HEK293 (cell line): ENCODE measurements around the gene MYOG.

Experiments used
- CTCF ChIA-PET: fragments of 350-600 bp; formaldehyde crosslinking; extraction: SDS; loops from one replicate; lab custom pipeline; 2021; ENCODE audit warnings: antibody characterized with exemption; lab: Yijun Ruan, JAX
- POLR2A ChIA-PET: fragments of 300-600 bp; formaldehyde crosslinking; extraction: SDS; loops from one replicate; lab custom pipeline; 2020; ENCODE audit warnings: antibody characterized with exemption, inconsistent platforms; lab: Yijun Ruan, JAX
- H3K27ac ChIP-seq: fragments of 200-500 bp; sonication (Bioruptor generic); 2 replicates; pipeline ENCODE4 v1.5.1; 2014; ENCODE audit warnings: low read depth, low read length, control low read depth, inconsistent platforms; ENCODE audit errors: extremely low read depth
- H3K36me3 ChIP-seq, 2 experiments: fragments of 200-500 bp in 1 of 2; sonication (Bioruptor generic) in 1 of 2; 1 replicate in 1 of 2; 2 replicates in 1 of 2; pipeline ENCODE4 v1.5.1; 2014 to 2017; ENCODE audit warnings: inconsistent platforms in 2 of 2, low read length in 2 of 2; ENCODE audit not compliant: control insufficient read depth in 2 of 2, insufficient read depth in 1 of 2
- H3K4me1 ChIP-seq: fragments of 200-500 bp; sonication (Bioruptor generic); 2 replicates; pipeline ENCODE4 v1.5.1; 2014; ENCODE audit warnings: mild to moderate bottlenecking, low read length, inconsistent platforms; ENCODE audit not compliant: control insufficient read depth, insufficient read depth
- H3K4me3 ChIP-seq: 2 replicates; pipeline ENCODE4 v1.5.1; 2011; ENCODE audit warnings: low read depth, mild to moderate bottlenecking, control low read depth, low read length, moderate library complexity
- H3K9me3 ChIP-seq: fragments of 200-500 bp; sonication (Bioruptor generic); 2 replicates; pipeline ENCODE4 v1.5.1; 2014; ENCODE audit warnings: low read depth, low read length, inconsistent platforms; ENCODE audit not compliant: control insufficient read depth, insufficient read depth
- GLIS2 ChIP-seq: fragments of 450-650 bp; formaldehyde crosslinking; IDR thresholded peaks from 2 replicates; pipeline ENCODE4 v1.5.1; 2016; ENCODE audit warnings: missing biosample characterization, missing genetic modification characterization
- KLF10 ChIP-seq: fragments of 450-650 bp; IDR thresholded peaks from 2 replicates; pipeline ENCODE4 v1.5.1; 2018; ENCODE audit warnings: missing biosample characterization, mild to moderate bottlenecking, missing genetic modification characterization
- MZF1 ChIP-seq: fragments of 450-650 bp; formaldehyde crosslinking; IDR thresholded peaks from 2 replicates; pipeline ENCODE4 v1.5.1; 2017; ENCODE audit warnings: missing biosample characterization, missing genetic modification characterization, borderline replicate concordance
- SETDB1 ChIP-seq: IDR thresholded peaks from one replicate; pipeline ENCODE4 v1.6.1; 2017; ENCODE audit warnings: mild to moderate bottlenecking, low read length, moderate library complexity, mixed read lengths; ENCODE audit not compliant: insufficient read length
- SP3 ChIP-seq: fragments of 450-650 bp; formaldehyde crosslinking; IDR thresholded peaks from 2 replicates; pipeline ENCODE4 v1.5.1; 2016; ENCODE audit warnings: missing biosample characterization, missing genetic modification characterization
- SP7 ChIP-seq: fragments of 450-650 bp; formaldehyde crosslinking; IDR thresholded peaks from 2 replicates; pipeline ENCODE4 v1.5.1; 2016; ENCODE audit warnings: missing biosample characterization, missing genetic modification characterization
- YY2 ChIP-seq: fragments of 450-650 bp; formaldehyde crosslinking; IDR thresholded peaks from 2 replicates; pipeline ENCODE4 v1.5.1; 2016; ENCODE audit warnings: missing biosample characterization, missing genetic modification characterization
- ZFP69B ChIP-seq: fragments of 450-650 bp; formaldehyde crosslinking; IDR thresholded peaks from 2 replicates; pipeline ENCODE4 v1.5.1; 2016; ENCODE audit warnings: missing biosample characterization, missing genetic modification characterization
- ZNF10 ChIP-seq: fragments of 450-650 bp; formaldehyde crosslinking; IDR thresholded peaks from 2 replicates; pipeline ENCODE4 v1.5.1; 2017; ENCODE audit warnings: missing biosample characterization, missing genetic modification characterization
- ZNF112 ChIP-seq: fragments of 450-650 bp; formaldehyde crosslinking; IDR thresholded peaks from 2 replicates; pipeline ENCODE4 v1.5.0; 2017; ENCODE audit warnings: missing biosample characterization, missing genetic modification characterization
- ZNF138 ChIP-seq: fragments of 450-650 bp; formaldehyde crosslinking; IDR thresholded peaks from 2 replicates; pipeline ENCODE4 v1.5.1; 2016; ENCODE audit warnings: missing biosample characterization, missing genetic modification characterization, borderline replicate concordance
- ZNF146 ChIP-seq: fragments of 450-650 bp; formaldehyde crosslinking; IDR thresholded peaks from 2 replicates; pipeline ENCODE4 v1.5.1; 2016; ENCODE audit warnings: missing biosample characterization, missing genetic modification characterization
- ZNF169 ChIP-seq: fragments of 450-650 bp; formaldehyde crosslinking; IDR thresholded peaks from 2 replicates; pipeline ENCODE4 v1.5.1; 2016; ENCODE audit warnings: missing biosample characterization, missing genetic modification characterization
- ZNF175 ChIP-seq: fragments of 450-650 bp; formaldehyde crosslinking; IDR thresholded peaks from 2 replicates; pipeline ENCODE4 v1.5.1; 2016; ENCODE audit warnings: missing biosample characterization, missing genetic modification characterization
- ZNF202 ChIP-seq: fragments of 450-650 bp; formaldehyde crosslinking; IDR thresholded peaks from 2 replicates; pipeline ENCODE4 v1.5.1; 2016; ENCODE audit warnings: missing biosample characterization, missing genetic modification characterization, borderline replicate concordance
- ZNF248 ChIP-seq: fragments of 450-650 bp; formaldehyde crosslinking; IDR thresholded peaks from 2 replicates; pipeline ENCODE4 v1.5.1; 2017; ENCODE audit warnings: missing biosample characterization, missing genetic modification characterization
- ZNF266 ChIP-seq: fragments of 450-650 bp; formaldehyde crosslinking; IDR thresholded peaks from 2 replicates; pipeline ENCODE4 v1.5.1; 2016; ENCODE audit warnings: missing biosample characterization, missing genetic modification characterization, low read depth
- ZNF585B ChIP-seq: fragments of 450-650 bp; formaldehyde crosslinking; IDR thresholded peaks from 2 replicates; pipeline ENCODE4 v1.5.1; 2016; ENCODE audit warnings: missing biosample characterization, missing genetic modification characterization
- ZNF677 ChIP-seq: fragments of 450-650 bp; IDR thresholded peaks from 2 replicates; pipeline ENCODE4 v1.5.0; 2018; ENCODE audit warnings: missing biosample characterization, mild to moderate bottlenecking, missing genetic modification characterization, moderate library complexity
- ZNF837 ChIP-seq: fragments of 450-650 bp; formaldehyde crosslinking; IDR thresholded peaks from 2 replicates; pipeline ENCODE4 v1.5.1; 2016; ENCODE audit warnings: missing biosample characterization, missing genetic modification characterization
- TF ChIP-seq, protein P1 (sequence below): fragments of 450-650 bp; formaldehyde crosslinking; optimal IDR thresholded peaks from 2 replicates; pipeline ENCODE3; 2016; ENCODE audit warnings: missing biosample characterization, mild to moderate bottlenecking, missing genetic modification characterization
- TF ChIP-seq, protein P2 (sequence below): fragments of 450-650 bp; formaldehyde crosslinking; IDR thresholded peaks from 2 replicates; pipeline ENCODE4; 2016; ENCODE audit warnings: missing biosample characterization, missing genetic modification characterization
- TF ChIP-seq, protein P3 (sequence below): fragments of 450-650 bp; formaldehyde crosslinking; IDR thresholded peaks from 2 replicates; pipeline ENCODE4 v1.5.1; 2016; ENCODE audit warnings: missing biosample characterization, missing genetic modification characterization
- TF ChIP-seq, protein P4 (sequence below): fragments of 450-650 bp; formaldehyde crosslinking; IDR thresholded peaks from 2 replicates; pipeline ENCODE4 v1.5.1; 2016; ENCODE audit warnings: missing biosample characterization, missing genetic modification characterization
- TF ChIP-seq, protein P5 (sequence below): fragments of 450-650 bp; formaldehyde crosslinking; IDR thresholded peaks from 2 replicates; pipeline ENCODE4 v1.5.1; 2016; ENCODE audit warnings: missing biosample characterization, missing genetic modification characterization
- TF ChIP-seq, protein P6 (sequence below): fragments of 450-650 bp; formaldehyde crosslinking; IDR thresholded peaks from 2 replicates; pipeline ENCODE4 v1.5.1; 2017; ENCODE audit warnings: missing biosample characterization, missing genetic modification characterization

MYOG gene

DNA sequence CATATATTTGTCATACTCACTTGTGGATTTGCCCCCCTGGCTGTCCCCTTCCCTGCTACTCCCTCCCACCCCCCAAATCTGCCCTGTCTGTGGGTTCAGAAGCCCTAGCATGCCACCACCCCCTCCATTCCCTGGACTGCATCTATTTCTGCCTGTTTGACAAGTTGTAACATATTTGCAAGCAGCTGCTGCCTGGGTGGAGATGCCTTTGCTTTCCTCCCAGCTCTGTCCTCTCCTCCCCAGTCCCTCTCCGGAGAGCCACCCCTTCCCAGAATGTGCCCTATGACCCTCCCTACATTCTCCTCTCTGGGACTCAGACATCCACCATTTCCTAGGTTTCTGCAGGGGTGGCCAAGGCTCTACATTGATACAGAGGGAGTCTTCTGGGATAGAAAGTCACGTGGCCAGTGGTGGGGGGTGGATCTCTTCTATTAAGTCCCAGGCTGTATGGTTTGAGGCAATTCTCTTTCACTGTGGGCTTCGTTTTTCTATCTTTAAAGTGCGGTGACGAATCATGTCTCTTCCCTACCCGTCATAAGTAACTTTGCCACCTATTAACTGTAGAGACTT is 6.0 kb upstream of the MYOG start:
- Histone ChIP-seq H3K36me3 (no peaks in the 10 kb centered on the region), H3K4me1 (no peaks in the 10 kb centered on the region), H3K27ac (no peak overlapping the region), H3K9me3 (no peaks in the 10 kb centered on the region), H3K4me3 (no peak overlapping the region)
- ChIA-PET CTCF (interaction anchor here (0.6 to 0.8 kb wide), 2 partner anchors 51 to 166 kb away, joined by 3 read pairs; no protein-coding TSS in a partner anchor), POLR2A (no interaction called here)
- TF ChIP-seq MZF1 (tag by site-specific recombination) = no peak
- TF ChIP-seq, protein P1, sequence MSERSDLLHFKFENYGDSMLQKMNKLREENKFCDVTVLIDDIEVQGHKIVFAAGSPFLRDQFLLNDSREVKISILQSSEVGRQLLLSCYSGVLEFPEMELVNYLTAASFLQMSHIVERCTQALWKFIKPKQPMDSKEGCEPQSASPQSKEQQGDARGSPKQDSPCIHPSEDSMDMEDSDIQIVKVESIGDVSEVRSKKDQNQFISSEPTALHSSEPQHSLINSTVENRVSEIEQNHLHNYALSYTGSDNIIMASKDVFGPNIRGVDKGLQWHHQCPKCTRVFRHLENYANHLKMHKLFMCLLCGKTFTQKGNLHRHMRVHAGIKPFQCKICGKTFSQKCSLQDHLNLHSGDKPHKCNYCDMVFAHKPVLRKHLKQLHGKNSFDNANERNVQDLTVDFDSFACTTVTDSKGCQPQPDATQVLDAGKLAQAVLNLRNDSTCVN (tag by site-specific recombination) = no peak
- no peak for TF ChIP-seq ZNF202 (tag by site-specific recombination)
- TF ChIP-seq ZNF585B (tag by site-specific recombination) = no peak
- no peak for TF ChIP-seq ZNF175 (tag by site-specific recombination)
- TF ChIP-seq, protein P2, sequence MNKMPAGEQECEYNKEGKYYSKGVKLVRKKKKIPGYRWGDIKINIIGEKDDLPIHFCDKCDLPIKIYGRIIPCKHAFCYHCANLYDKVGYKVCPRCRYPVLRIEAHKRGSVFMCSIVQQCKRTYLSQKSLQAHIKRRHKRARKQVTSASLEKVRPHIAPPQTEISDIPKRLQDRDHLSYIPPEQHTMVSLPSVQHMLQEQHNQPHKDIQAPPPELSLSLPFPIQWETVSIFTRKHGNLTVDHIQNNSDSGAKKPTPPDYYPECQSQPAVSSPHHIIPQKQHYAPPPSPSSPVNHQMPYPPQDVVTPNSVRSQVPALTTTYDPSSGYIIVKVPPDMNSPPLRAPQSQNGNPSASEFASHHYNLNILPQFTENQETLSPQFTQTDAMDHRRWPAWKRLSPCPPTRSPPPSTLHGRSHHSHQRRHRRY (tag by site-specific recombination) = no peak
- no peak for TF ChIP-seq YY2
- no peak for TF ChIP-seq ZNF112
- TF ChIP-seq SP3 (tag by site-specific recombination) = no peak
- TF ChIP-seq SETDB1 = no peak
- TF ChIP-seq, protein P3, sequence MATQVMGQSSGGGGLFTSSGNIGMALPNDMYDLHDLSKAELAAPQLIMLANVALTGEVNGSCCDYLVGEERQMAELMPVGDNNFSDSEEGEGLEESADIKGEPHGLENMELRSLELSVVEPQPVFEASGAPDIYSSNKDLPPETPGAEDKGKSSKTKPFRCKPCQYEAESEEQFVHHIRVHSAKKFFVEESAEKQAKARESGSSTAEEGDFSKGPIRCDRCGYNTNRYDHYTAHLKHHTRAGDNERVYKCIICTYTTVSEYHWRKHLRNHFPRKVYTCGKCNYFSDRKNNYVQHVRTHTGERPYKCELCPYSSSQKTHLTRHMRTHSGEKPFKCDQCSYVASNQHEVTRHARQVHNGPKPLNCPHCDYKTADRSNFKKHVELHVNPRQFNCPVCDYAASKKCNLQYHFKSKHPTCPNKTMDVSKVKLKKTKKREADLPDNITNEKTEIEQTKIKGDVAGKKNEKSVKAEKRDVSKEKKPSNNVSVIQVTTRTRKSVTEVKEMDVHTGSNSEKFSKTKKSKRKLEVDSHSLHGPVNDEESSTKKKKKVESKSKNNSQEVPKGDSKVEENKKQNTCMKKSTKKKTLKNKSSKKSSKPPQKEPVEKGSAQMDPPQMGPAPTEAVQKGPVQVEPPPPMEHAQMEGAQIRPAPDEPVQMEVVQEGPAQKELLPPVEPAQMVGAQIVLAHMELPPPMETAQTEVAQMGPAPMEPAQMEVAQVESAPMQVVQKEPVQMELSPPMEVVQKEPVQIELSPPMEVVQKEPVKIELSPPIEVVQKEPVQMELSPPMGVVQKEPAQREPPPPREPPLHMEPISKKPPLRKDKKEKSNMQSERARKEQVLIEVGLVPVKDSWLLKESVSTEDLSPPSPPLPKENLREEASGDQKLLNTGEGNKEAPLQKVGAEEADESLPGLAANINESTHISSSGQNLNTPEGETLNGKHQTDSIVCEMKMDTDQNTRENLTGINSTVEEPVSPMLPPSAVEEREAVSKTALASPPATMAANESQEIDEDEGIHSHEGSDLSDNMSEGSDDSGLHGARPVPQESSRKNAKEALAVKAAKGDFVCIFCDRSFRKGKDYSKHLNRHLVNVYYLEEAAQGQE = no peak
- no peak for TF ChIP-seq ZNF266 (tag by site-specific recombination)
- TF ChIP-seq ZNF146 (tag by site-specific recombination) = no peak
- TF ChIP-seq, protein P4, sequence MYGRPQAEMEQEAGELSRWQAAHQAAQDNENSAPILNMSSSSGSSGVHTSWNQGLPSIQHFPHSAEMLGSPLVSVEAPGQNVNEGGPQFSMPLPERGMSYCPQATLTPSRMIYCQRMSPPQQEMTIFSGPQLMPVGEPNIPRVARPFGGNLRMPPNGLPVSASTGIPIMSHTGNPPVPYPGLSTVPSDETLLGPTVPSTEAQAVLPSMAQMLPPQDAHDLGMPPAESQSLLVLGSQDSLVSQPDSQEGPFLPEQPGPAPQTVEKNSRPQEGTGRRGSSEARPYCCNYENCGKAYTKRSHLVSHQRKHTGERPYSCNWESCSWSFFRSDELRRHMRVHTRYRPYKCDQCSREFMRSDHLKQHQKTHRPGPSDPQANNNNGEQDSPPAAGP = no peak
- TF ChIP-seq SP7 (tag by site-specific recombination) = no peak

DNA sequence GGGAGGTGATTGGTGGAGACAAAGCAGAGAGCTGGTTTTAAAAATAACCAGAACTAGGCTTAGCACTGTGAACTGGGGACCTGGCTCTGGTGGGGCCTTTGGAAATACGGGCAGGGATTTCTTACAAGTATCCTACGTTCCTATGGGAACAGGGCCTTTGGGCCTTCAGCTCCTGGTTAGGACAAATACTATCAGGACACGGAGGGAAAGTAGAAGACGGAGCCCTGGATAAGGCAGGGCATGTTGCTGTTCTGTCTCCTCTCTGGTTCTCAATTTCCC is 5.3 kb upstream of the MYOG start:
- POLR2A ChIA-PET = no interaction called here
- CTCF ChIA-PET = interaction anchor here (0.5 to 0.8 kb wide), 3 partner anchors 14 to 125 kb away, joined by 3 to 5 read pairs (median 3); no protein-coding TSS in a partner anchor
- H3K36me3 ChIP-seq = no peaks in the 10 kb centered on the region
- H3K4me3 ChIP-seq = no peak overlapping the region
- H3K4me1 ChIP-seq = no peaks in the 10 kb centered on the region
- H3K27ac ChIP-seq = no peak overlapping the region
- H3K9me3 ChIP-seq = no peaks in the 10 kb centered on the region
- TF ChIP-seq GLIS2 (tag by site-specific recombination) (no peak), KLF10 (no peak), ZNF169 (tag by site-specific recombination) (no peak), ZNF10 (tag by site-specific recombination) (no peak), ZNF837 (tag by site-specific recombination) (no peak), ZNF677 (tag by site-specific recombination) (no peak), ZNF248 (tag by site-specific recombination) (no peak), ZNF138 (tag by site-specific recombination) (no peak), ZFP69B (tag by site-specific recombination) (no peak)
- TF ChIP-seq, protein P5, sequence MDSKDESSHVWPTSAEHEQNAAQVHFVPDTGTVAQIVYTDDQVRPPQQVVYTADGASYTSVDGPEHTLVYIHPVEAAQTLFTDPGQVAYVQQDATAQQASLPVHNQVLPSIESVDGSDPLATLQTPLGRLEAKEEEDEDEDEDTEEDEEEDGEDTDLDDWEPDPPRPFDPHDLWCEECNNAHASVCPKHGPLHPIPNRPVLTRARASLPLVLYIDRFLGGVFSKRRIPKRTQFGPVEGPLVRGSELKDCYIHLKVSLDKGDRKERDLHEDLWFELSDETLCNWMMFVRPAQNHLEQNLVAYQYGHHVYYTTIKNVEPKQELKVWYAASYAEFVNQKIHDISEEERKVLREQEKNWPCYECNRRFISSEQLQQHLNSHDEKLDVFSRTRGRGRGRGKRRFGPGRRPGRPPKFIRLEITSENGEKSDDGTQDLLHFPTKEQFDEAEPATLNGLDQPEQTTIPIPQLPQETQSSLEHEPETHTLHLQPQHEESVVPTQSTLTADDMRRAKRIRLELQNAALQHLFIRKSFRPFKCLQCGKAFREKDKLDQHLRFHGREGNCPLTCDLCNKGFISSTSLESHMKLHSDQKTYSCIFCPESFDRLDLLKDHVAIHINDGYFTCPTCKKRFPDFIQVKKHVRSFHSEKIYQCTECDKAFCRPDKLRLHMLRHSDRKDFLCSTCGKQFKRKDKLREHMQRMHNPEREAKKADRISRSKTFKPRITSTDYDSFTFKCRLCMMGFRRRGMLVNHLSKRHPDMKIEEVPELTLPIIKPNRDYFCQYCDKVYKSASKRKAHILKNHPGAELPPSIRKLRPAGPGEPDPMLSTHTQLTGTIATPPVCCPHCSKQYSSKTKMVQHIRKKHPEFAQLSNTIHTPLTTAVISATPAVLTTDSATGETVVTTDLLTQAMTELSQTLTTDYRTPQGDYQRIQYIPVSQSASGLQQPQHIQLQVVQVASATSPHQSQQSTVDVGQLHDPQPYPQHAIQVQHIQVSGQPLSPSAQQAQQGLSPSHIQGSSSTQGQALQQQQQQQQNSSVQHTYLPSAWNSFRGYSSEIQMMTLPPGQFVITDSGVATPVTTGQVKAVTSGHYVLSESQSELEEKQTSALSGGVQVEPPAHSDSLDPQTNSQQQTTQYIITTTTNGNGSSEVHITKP (tag by site-specific recombination) = no peak
- TF ChIP-seq, protein P6, sequence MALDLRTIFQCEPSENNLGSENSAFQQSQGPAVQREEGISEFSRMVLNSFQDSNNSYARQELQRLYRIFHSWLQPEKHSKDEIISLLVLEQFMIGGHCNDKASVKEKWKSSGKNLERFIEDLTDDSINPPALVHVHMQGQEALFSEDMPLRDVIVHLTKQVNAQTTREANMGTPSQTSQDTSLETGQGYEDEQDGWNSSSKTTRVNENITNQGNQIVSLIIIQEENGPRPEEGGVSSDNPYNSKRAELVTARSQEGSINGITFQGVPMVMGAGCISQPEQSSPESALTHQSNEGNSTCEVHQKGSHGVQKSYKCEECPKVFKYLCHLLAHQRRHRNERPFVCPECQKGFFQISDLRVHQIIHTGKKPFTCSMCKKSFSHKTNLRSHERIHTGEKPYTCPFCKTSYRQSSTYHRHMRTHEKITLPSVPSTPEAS (tag by site-specific recombination) = no peak
